ENCODE data around the gene RGS14.

GRCh38 chr5:177421062-177421798 is 63.5 kb downstream of the RGS14 start:
- no peak for TF ChIP-seq POLR2AphosphoS5 (IDR thresholded peaks at IDR 0.05; ENCODE audit: borderline replicate concordance, low read depth, low read length)
- TF ChIP-seq EZH2 (IDR thresholded peaks at IDR 0.05) = no peak
